ENCODE results near the gene DFFB. TPM values are rescaled to one million over a fixed set of nuclear protein-coding genes. Genes with fewer than 3 reads are reported as not detected.

DFFB gene
- total and polyA plus RNA-seq, 10 donors: 6.3 to 13.8 (median 10.3) TPM

DNA sequence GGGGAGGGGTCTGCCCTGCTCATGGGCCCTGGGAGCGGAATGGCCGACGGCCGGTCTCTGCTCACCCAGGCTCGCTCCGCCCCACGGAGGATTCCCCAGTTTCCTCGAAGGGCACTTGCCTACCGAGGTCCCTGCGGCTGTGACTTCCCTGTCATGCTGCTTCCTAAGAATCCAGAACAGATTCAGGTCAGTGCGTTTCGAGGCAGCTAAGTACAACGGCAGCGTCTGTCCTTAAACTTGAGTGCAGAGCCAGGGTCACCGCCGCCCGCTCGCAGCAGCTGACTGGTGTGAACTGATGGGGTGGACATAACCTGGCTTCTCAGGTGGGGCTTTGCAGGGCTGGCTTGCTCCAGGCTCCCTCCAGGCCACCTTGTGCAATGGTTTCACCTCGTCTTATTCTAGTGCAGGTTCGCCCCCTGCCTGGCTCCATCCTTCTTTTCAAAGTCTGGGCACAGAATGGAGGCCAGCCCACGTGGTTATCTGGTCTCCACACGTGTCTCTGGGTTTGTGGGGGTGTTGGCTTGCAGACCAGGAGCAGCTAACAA is 50.4 kb downstream of the DFFB start:
- DNase-seq: peak; percentile 72
- 79 to 88% (median 81%) methylated on average over 22 of the region's 22 CpGs for WGBS, 5 donors
- no peak overlapping the region for H3K4me3 ChIP-seq
- TF ChIP-seq, protein P1, sequence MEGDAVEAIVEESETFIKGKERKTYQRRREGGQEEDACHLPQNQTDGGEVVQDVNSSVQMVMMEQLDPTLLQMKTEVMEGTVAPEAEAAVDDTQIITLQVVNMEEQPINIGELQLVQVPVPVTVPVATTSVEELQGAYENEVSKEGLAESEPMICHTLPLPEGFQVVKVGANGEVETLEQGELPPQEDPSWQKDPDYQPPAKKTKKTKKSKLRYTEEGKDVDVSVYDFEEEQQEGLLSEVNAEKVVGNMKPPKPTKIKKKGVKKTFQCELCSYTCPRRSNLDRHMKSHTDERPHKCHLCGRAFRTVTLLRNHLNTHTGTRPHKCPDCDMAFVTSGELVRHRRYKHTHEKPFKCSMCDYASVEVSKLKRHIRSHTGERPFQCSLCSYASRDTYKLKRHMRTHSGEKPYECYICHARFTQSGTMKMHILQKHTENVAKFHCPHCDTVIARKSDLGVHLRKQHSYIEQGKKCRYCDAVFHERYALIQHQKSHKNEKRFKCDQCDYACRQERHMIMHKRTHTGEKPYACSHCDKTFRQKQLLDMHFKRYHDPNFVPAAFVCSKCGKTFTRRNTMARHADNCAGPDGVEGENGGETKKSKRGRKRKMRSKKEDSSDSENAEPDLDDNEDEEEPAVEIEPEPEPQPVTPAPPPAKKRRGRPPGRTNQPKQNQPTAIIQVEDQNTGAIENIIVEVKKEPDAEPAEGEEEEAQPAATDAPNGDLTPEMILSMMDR (IDR thresholded peaks at IDR 0.05 in 8 of 11, conservative IDR thresholded peaks at IDR 0.05 in 3 of 11): no peak
- TF ChIP-seq POLR2AphosphoS5 (IDR thresholded peaks at IDR 0.05): no peak
- H3K9me3 ChIP-seq: no peaks in the 10 kb centered on the region
- intact Hi-C loops (cut with DNase I; ENCODE audit: low total_unique reads): no loop called here
- H3K27me3 ChIP-seq (replicated peaks in 1 of 7): peaks cover 0 to 20% (median 4%) of the 10 kb centered on the region in 7 donors
- no peak overlapping the region for H3K27ac ChIP-seq
- H3K36me3 ChIP-seq: no peaks in the 10 kb centered on the region
- peaks cover 0 to 64% (median 19%) of the 10 kb centered on the region in 6 donors for H3K4me1 ChIP-seq

GRCh38 chr1:3908886-3909517 is 51.7 kb downstream of the DFFB start:
- intact Hi-C loops (cut with DNase I; ENCODE audit: low total_unique reads): no loop called here
- peak; percentile 64 for DNase-seq
- H3K27me3 ChIP-seq (replicated peaks in 1 of 7): peaks cover 0 to 20% (median 4%) of the 10 kb centered on the region in 7 donors
- no peaks in the 10 kb centered on the region for H3K9me3 ChIP-seq
- H3K4me1 ChIP-seq: peaks cover 0 to 51% (median 14%) of the 10 kb centered on the region in 6 donors
- H3K36me3 ChIP-seq: no peaks in the 10 kb centered on the region
- H3K4me3 ChIP-seq: no peak overlapping the region
- TF ChIP-seq POLR2AphosphoS5 (IDR thresholded peaks at IDR 0.05) (no peak), POLR2A (IDR thresholded peaks at IDR 0.05) (no peak)
- TF ChIP-seq, protein P1 (IDR thresholded peaks at IDR 0.05 in 8 of 11, conservative IDR thresholded peaks at IDR 0.05 in 3 of 11): no peak
- no peak overlapping the region for H3K27ac ChIP-seq
- 73 to 80% (median 78%) methylated on average over 13 to 17 of the region's 17 CpGs for WGBS, 5 donors

DNA sequence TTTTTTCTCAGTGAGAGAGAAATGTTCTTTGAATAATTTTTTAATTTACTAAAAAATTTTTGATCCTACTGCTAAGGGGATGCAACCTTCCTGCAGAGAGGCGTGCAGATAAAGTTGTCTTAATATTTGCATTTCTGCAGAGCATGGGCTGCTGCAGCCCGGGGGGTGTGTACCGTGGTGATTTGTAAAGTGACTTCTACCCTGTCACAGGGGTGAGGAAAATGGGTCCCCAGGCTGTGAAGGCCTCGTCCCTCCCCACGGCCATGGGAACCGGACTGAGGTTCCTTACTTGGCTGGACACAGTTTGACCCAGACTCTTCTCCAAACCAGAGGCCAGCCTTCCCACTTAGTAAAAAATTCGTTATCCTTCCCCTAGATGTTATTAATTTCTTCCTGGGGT is 52.3 kb downstream of the DFFB start:
- Histone ChIP-seq H3K4me3 (no peak overlapping the region), H3K27ac (no peak overlapping the region), H3K9me3 (no peaks in the 10 kb centered on the region), H3K27me3 (replicated peaks in 1 of 7) (peaks cover 0 to 20% (median 4%) of the 10 kb centered on the region in 7 donors), H3K4me1 (peaks cover 0 to 46% (median 14%) of the 10 kb centered on the region in 6 donors), H3K36me3 (no peaks in the 10 kb centered on the region)
- WGBS, 5 donors: 59 to 72% (median 69%) methylated on average over 7 of the region's 7 CpGs
- intact Hi-C loops (cut with DNase I; ENCODE audit: low total_unique reads): loop anchor here (5.0 kb wide), 1 partner anchor 1838 kb away; no protein-coding TSS in a partner anchor
- no peak for TF ChIP-seq POLR2AphosphoS5 (IDR thresholded peaks at IDR 0.05)
- TF ChIP-seq, protein P1 (IDR thresholded peaks at IDR 0.05 in 8 of 11, conservative IDR thresholded peaks at IDR 0.05 in 3 of 11): no peak
- no peak for TF ChIP-seq POLR2A (IDR thresholded peaks at IDR 0.05)
- peak; percentile 62 for DNase-seq

- intact Hi-C loops (cut with DNase I; ENCODE audit: low total_unique reads): loop anchor here (5.0 kb wide), 1 partner anchor 1837 kb away; no protein-coding TSS in a partner anchor
- TF ChIP-seq POLR2A (IDR thresholded peaks at IDR 0.05): no peak
- TF ChIP-seq, protein P1 (IDR thresholded peaks at IDR 0.05 in 8 of 11, conservative IDR thresholded peaks at IDR 0.05 in 3 of 11): no peak
- TF ChIP-seq POLR2AphosphoS5 (IDR thresholded peaks at IDR 0.05): no peak
Measured at GRCh38 chr1:3910049-3910731, 52.9 kb downstream of the DFFB start.

More at GRCh38 chr1:3910049-3910731, 52.9 kb downstream of the DFFB start:
- H3K36me3 ChIP-seq: no peaks in the 10 kb centered on the region
- H3K27me3 ChIP-seq (replicated peaks in 1 of 7): peaks cover 0 to 20% (median 4%) of the 10 kb centered on the region in 7 donors
- no peak overlapping the region for H3K4me3 ChIP-seq
- DNase-seq: peak; percentile 73
- peaks cover 0 to 44% (median 14%) of the 10 kb centered on the region in 6 donors for H3K4me1 ChIP-seq
- H3K9me3 ChIP-seq: no peaks in the 10 kb centered on the region
- no peak overlapping the region for H3K27ac ChIP-seq
- WGBS, 5 donors: 70 to 81% (median 75%) methylated on average over 25 to 30 of the region's 30 CpGs
